GM21423 (cell line): ENCODE results near the gene WDR93.
"Not testable (repeated sequence)": the region's sequence is repeated elsewhere in the genome, so short reads cannot be mapped to it uniquely, and the experiment has no call there.

Experiments
- ATAC-seq: cut with Tn5 transposase; IDR thresholded peaks from one replicate; pipeline ENCODE4 v1.9.1; 2021; ENCODE audit warnings: mild to moderate bottlenecking, moderate library complexity; ENCODE audit not compliant: unreplicated experiment

WDR93 gene

GRCh38 chr15:89681146-89681545, 9.5 kb upstream of the WDR93 start:
- no peak for ATAC-seq

DNA sequence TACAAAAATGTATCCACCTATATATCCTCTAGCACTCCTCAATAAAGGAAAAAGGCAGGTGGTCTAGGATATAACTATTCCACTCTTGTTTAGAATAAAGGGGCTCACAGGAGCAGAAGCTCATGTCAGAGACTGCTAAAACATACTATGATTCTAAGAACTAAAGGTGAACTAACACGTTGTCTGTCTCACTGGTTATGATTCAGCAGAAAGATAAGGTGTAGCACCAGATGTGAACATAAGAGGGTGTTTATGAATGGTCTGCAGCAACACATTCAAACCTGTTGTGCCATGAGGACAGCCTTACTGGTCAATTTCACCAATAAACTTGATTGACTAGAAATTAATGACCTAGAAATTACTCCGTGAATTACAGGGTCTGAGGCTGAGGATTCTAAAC, 4.6 kb upstream of the WDR93 start:
- ATAC-seq = no peak

DNA sequence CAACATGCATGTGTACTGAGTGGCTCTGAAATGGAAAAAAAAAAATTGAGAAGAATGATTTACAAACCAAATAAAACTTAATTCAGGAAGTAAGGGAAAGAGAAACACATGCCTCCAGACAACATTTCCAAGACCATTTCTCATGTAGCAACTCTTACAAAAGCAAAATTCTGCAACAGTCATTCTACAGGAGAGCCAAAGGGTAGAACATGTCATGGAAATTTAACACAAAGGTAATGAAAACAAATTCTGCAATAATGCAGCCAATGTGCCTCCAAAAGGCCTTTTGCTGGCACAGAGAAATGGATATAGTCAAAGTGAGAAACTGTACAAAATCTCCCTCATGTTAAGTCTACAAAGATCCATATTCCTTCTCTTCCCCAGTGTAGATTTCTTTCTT, 4.1 kb upstream of the WDR93 start:
- no peak for ATAC-seq

DNA sequence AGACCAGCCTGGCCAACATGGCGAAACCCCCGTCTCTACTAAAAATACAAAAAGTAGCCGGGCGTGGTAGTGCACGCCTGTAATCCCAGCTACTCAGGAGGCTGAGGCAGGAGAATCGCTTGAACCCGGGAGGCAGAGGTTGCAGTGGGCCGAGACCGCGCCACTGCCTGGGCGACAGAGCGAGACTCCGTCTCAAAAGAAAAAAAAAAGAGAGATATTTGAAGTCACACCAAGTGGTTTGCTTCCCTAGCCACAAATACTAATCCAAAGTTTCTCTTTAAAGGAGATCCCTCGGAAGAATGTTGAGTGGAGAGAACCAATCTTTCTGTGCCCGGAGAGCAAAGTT, 708 bp upstream of the WDR93 start:
- not testable (repeated sequence) for ATAC-seq

DNA sequence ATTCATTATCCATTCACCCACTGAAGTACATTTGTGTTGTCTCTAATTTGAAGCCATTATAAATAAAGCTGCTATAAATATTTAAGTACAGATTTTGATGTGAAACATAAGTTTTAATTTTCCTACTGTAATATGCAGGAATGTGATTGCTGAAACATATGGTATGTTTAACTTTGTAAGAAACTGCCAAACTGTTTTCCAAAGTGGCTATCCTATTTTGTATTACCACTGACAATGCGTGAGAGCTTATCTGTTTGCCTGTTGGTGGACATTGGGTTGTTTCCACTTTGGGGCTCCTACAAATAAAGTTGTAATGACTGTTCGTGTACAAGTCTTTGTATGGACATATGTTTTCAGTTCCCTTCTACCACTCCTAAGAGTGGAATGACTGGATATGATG, 2.5 kb downstream of the WDR93 start:
- no peak for ATAC-seq

GRCh38 chr15:89693696-89694095, 3.1 kb downstream of the WDR93 start:
- ATAC-seq = no peak

- ATAC-seq = no peak
Observed at GRCh38 chr15:89695198-89695597, 4.6 kb downstream of the WDR93 start.

DNA sequence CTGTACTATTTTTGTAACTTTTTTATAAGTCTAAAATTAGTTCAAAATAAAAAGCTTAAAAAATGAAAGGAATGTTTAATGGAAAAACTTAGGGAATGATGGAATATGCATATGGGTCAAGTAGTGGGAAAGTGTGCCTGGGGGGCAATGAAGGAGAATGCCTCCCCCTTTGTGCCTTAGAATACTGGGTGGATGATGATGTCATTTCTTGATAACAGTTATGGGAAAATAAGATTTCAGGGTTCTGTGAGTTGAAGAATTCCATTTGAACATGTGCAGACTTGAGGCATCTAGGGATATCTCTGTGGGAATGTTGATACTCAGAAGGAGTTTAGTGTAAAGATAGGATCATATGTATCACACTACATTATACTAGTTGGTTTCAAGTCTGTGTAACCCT, 13.8 kb downstream of the WDR93 start:
- ATAC-seq = no peak

- ATAC-seq = no peak
Observed at GRCh38 chr15:89707577-89707976, 17.0 kb downstream of the WDR93 start.

DNA sequence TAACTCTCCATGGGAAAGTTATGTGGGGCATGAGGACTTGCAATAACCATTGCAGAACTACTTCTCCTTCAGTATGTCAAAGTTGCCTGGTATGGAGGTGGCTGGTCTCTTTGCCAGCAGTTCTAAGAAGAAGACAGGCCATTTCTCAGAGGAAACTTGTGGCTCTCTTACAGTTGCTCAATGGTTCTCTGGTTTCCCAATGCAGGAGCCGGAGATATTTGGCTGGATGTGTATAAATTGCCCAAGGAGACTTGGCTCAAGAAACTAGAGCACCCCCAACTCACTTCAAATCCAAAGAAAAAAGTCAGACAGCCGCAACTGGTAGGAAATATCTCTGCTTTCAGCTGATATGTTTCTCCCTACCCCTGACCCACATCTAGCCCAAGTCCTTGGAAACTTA, 24.2 kb downstream of the WDR93 start:
- ATAC-seq = no peak

GRCh38 chr15:89723031-89723430, 32.4 kb downstream of the WDR93 start:
- no peak for ATAC-seq

- no peak for ATAC-seq
Observed at GRCh38 chr15:89724621-89725020, 34.0 kb downstream of the WDR93 start.

- ATAC-seq = no peak
Observed at GRCh38 chr15:89725064-89725463, 34.5 kb downstream of the WDR93 start.

DNA sequence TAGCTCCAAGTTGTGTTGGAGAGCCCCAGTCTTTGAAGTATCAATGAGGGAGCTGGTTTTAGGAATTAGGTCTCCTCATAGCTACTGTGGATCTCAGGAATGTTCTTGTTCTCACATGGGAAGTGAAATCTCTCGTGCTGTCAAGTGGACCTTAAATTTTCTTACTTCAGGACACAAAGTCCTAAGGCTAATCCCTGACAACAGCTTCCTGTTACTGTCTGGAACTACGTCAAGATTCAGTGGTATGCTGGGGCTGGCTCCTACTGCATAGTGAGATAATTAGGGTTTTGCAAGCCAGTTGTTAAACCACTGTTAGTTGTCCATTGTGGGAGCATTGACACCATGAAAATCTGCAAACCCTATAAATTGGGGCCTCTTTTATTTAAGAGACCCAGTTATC, 37.6 kb downstream of the WDR93 start:
- ATAC-seq = no peak

GRCh38 chr15:89731275-89731674, 40.7 kb downstream of the WDR93 start:
- no peak for ATAC-seq

DNA sequence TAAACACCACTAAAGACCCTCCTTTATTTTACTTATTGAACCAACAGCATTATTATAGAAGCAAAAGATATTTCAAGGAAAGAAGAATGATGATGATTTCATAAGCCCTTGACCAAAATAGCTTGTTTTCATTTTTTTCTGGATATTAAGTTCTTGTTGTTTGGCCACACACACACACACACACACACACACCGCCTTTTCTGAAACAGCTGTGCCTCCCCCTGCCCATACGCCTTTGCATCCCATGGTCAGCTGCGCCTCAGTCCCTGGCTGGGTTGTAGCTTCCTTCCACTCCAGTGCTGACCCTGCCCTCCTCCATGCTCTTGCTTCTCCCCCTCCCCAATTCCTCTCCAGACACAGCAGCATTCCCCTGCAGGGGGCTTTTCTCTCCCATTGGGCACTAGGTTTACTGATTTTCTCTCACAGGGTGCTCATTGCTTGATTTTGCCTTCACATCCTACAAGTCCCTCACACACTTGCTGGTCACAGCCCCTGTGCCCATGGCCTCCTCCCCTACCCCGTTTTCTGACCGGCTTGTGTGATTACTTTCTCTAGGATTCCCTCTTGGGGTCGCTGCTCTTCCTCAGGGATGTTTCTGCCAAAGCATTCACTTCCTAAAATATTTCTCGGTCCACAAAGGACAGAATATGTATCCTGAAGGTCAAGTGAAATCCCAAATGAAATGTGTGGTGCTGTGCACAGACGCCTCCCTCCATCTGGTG, 42.0 kb downstream of the WDR93 start:
- no peak for ATAC-seq

GRCh38 chr15:89735773-89736172, 45.2 kb downstream of the WDR93 start:
- no peak for ATAC-seq

GRCh38 chr15:89740137-89740536, 49.5 kb downstream of the WDR93 start:
- ATAC-seq = peak; percentile 60

GRCh38 chr15:89743011-89743410, 52.4 kb downstream of the WDR93 start:
- no peak for ATAC-seq

GRCh38 chr15:89743594-89743993, 53.0 kb downstream of the WDR93 start:
- no peak for ATAC-seq

DNA sequence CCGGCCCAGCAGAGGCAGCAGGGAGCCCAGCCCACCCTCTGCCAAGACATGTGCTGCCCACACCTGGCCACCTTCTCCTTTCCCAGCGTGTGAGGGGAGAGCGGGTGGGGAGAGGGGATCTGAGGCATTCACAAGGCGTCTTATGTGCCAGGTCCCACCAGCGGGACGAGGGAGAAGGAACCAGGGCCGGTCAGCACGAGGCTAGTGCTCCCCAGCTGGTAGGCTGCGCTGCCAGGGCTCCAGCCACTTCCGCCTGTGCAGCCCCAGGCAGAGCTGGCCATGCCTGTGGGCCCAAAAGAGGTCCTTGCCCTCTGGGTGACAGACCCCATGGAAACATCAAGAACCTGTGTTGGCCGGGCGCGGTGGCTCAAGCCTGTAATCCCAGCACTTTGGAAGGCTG, 54.5 kb downstream of the WDR93 start:
- no peak for ATAC-seq

DNA sequence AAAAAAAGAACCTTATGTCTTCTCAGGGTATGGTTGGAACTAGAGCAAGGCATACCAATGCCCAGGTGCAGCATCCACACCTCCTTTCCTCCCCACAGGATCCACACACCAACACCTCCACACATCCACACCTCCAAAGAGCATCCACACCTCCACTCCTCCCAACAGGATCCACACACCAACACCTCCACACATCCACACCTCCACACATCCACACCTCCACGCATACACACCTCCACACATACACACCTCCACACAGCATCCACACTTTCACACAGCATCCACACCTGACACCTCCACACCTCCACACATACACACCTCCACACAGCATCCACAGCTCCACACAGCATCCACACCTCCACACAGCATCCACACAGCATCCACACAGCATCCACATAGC, 55.2 kb downstream of the WDR93 start:
- ATAC-seq = no peak

GRCh38 chr15:89746386-89746780, 55.8 kb downstream of the WDR93 start:
- no peak for ATAC-seq
